HG02623 (cell line): ENCODE results near the gene CPA2.
"Not testable (repeated sequence)": the region's sequence is repeated elsewhere in the genome, so short reads cannot be mapped to it uniquely, and the experiment has no call there.

Experiments used
- ATAC-seq: cut with Tn5 transposase; IDR thresholded peaks from one replicate; pipeline ENCODE4 v1.9.1; 2021; ENCODE audit warnings: moderate library complexity; ENCODE audit not compliant: unreplicated experiment

CPA2 gene

GRCh38 chr7:130249626-130250025, 17.0 kb upstream of the CPA2 start:
- not testable (repeated sequence) for ATAC-seq

DNA sequence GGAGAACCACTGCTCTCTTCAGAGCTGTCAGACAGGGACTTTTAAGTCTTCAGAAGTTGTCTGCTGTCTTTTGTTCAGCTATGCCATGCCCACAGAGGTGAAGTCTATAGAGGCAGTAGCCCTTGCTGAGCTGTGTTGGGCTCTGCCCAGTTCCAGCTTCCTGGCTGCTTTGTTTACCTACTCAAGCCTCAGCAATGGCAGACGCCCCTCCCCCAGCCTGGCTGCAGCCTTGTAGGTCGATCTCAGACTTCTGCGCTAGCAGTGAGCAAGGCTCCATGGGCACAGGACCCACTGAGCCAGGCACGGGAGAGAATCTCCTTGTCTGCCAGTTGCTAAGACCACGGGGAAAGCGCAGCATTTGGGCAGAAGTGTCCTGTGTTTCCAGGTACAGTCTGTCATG, 12.1 kb upstream of the CPA2 start:
- ATAC-seq: no peak

DNA sequence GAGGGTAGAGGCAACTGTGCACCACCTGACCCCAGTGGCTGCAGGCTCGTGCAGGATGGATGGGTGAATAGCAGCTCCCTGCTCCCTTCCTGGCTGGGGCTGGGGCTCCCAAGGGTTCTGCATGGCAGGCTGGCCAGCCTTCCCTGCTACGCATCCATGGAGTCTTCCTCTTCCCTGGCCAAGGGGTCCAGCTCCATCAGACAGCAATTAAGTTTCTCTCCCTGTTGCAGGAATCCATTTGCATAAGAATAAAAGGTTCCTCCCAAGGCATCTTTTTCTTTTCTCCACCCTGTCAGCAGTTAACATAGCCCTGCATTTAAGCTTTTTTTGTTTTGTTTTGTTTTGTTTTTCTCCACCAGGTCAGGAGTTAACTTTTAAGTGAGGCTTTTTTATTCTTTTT, 10.0 kb upstream of the CPA2 start:
- ATAC-seq: no peak

- ATAC-seq: no peak
Observed at GRCh38 chr7:130258494-130259078, 8.1 kb upstream of the CPA2 start.

GRCh38 chr7:130262448-130262847, 4.2 kb upstream of the CPA2 start:
- ATAC-seq: no peak

DNA sequence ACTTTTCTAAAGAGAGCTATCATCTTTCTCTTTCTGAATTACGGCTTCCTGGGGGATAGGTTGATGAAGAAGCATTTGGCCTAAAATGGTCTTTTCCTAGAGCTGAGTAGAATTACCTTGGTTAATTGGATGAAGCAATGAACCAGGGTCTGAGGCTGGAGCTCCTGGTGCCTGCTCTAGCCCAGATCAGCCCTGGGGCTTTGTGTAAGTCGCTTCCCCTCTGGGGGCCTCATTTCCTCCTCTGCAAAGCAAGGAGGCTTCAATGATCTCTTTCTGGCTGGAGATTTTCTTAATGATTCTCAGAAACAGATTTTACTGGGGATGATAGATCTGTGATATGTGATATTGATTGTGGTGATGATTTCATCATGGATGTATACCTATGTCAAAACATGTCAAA, 3.5 kb upstream of the CPA2 start:
- no peak for ATAC-seq

- no peak for ATAC-seq
Observed at GRCh38 chr7:130266961-130267321, 278 bp downstream of the CPA2 start.

- no peak for ATAC-seq
Observed at GRCh38 chr7:130268463-130269317, 2.0 kb downstream of the CPA2 start.

DNA sequence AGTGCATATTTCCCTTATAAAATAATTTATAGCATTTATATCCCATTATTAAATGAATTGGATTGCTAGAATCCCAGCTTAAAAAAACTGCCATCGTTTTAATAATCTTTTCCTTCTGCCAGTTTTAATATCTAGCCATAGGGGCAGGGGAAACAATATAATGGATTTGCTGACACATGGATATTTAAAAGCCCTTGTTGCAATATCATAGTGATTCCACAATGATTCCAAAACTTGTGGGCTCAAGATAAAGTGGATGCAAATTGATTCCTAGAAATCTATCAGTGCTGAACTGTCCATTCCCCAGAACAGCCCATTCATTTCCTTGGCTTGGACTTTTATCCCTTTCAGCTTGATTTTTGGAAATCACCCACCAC, 2.6 kb downstream of the CPA2 start:
- no peak for ATAC-seq

DNA sequence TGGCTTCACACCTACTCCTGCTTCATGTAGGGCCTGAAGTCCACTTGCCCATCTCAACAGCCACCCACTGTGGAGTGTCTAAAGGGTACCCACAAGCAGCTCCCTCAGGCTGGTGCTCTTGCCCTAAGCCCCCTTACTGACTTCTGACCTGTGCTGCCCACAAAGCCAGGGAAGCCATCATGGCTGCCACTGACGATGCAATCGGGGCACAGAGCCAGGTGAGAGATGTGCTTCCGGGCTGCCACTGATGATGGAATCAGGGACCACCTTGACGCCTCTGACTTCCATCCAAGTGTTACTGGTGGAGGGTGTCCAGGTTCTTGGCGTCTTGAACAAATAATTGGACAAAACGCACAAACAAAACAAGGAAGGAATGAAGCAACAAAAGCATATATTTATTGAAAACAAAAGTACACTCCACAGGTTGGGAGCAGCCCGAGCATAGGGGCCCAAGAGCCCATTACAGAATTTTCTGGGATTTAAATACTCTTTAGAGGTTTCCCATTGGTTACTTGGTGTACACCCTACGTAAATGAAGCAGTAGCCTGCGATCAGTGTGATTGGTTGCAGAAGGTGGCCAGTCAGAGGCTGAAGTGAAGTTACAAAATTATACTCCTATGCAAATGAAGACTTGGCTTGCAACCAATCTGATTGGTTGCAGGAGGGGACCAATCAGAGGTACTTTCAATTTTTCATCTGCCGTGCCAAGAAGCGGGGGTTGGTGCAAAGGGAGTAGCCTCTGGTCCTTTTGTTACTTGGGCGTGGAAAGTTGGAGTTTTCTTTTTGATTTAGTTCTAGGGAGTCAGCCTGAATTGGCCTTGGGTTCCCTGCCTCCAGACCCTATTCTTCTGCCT, 4.5 kb downstream of the CPA2 start:
- ATAC-seq: no peak

GRCh38 chr7:130272381-130273080, 5.9 kb downstream of the CPA2 start:
- ATAC-seq: no peak

GRCh38 chr7:130273081-130273932, 6.6 kb downstream of the CPA2 start:
- ATAC-seq: no peak

DNA sequence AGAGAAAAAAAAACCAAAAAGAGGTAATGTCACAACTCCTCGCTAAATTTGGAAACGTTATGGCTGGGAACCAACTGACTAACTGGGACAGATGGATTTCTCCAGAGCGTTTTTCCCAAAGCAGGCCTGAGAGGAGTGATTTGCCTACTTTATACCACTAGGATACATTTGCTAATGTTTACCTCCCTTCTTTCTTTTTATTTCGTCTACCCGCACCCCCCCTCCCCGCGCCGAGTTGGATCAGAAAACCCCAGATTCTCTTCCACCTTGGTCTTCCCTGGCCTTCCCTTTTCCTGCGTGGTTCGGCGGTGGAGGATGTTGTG, 7.2 kb downstream of the CPA2 start:
- ATAC-seq: no peak

GRCh38 chr7:130274296-130274695, 7.6 kb downstream of the CPA2 start:
- no peak for ATAC-seq

DNA sequence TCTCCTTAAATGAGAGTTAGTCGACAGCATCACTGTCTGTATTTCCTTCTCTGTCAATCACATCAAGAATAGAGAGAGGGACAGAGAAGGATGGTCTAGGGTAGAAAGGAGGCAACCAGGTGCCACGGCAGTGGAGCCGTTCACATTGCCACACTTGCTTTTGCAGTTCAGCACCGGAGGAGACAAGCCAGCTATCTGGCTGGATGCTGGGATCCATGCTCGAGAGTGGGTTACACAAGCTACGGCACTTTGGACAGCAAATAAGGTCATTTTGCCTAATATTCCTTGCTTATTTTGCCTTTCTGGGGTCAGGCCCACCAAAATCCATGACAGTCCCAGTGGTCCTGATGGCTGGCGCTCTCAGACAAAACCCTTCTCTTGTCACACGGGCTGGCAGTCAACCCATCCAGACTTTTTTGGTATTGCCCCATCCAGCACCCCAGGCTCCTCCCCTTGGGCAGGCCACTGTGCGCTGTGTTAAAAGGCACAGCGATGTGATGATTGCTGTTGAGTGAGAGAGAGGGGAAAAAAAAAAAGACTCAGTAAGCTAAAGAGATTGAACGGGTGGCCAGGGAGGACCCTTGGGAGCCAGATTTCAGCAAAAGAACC, 8.4 kb downstream of the CPA2 start:
- no peak for ATAC-seq

DNA sequence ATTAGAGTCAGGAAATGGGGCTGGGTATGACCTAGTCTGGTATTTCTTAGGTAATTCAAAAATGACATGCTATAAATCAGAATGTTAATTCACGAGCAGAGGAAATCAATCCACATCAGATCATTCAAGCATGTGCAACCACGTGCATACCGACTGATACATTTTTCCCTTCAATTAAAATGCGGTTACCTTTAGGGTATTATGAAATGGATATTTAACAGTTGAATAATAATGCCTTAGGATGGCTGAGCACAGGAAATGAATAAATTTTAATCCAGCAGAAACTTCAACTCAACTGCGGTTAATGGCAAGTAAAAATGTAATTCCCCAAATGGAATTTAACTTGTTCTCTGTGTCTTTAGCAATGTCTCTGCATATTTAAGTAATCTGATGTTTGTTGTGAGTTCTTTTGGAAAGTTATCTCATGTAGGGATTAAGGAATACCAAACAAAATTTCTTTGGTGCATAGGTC, 9.2 kb downstream of the CPA2 start:
- no peak for ATAC-seq

GRCh38 chr7:130276796-130277762, 10.4 kb downstream of the CPA2 start:
- ATAC-seq: no peak

DNA sequence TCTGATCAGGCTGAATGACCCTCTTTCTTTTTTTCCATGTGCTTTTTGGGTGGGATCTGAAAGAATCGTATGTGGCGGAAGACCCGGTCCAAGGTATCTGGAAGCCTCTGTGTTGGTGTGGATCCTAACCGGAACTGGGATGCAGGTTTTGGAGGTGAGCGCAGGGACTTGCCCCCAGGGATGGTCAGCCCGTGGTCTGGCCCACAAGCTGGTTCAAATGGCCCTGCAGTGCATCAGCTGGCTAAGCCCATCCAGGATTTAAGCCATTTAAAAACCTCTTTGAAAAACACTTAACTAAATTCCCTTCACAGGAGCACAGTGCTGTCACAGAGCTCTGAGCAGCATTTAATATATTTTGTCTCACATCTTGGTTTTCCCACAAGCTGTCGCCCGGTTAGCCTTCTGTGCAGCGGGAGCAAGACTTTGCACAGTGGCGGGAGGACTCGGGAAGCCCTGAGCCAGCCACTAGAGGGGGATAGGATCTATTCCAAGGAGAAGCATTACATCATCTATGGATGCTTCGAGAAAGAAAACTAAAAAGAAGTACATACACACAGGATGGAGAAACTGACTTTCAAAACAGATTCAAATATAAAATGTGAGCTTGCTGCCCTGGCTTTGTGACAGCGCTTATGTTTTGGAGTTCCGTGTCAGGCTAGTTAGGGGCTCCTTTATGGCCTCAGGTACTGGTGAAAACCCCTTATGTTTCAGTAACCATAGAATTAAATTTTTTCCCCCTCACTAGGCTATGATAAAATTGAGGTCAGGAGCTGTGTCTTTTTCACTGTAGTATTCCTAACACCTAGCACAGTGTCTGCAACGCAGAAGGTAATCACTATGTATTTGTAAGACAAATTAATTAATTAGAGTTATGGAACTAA, 11.3 kb downstream of the CPA2 start:
- no peak for ATAC-seq
